Liver (tissue), 3 donors: ENCODE results near the gene CEACAM16.

Experiments
- EGR1 ChIP-seq, 2 donors: IDR thresholded peaks; 2 replicates each; pipeline ENCODE4 v1.6.1; 2016 to 2018; ENCODE audit warnings: antibody characterized with exemption in 2 of 2, low read depth in 2 of 2
- GABPA ChIP-seq, 2 donors: IDR thresholded peaks in 1 of 2; conservative IDR thresholded peaks in 1 of 2; 2 replicates each; pipeline ENCODE4 v1.6.1; 2016; ENCODE audit warnings: antibody characterized with exemption in 2 of 2, mild to moderate bottlenecking in 1 of 2, moderate library complexity in 1 of 2
- RAD21 ChIP-seq, 2 donors: IDR thresholded peaks; 2 replicates each; pipeline ENCODE4 v1.6.1; 2016; ENCODE audit warnings: antibody characterized with exemption in 2 of 2, mild to moderate bottlenecking in 2 of 2
- RXRA ChIP-seq, 2 donors: IDR thresholded peaks; 2 replicates each; pipeline ENCODE4 v1.6.1; 2017 to 2018; ENCODE audit warnings: antibody characterized with exemption in 2 of 2, mild to moderate bottlenecking in 1 of 2
- SP1 ChIP-seq: IDR thresholded peaks from 2 replicates; pipeline ENCODE4 v1.6.1; 2018; ENCODE audit warnings: antibody characterized with exemption, mild to moderate bottlenecking
- TAF1 ChIP-seq: conservative IDR thresholded peaks from 2 replicates; pipeline ENCODE4 v1.6.1; 2016; ENCODE audit warnings: antibody characterized with exemption, mild to moderate bottlenecking
- TF ChIP-seq, protein P1 (sequence below): IDR thresholded peaks from 2 replicates; pipeline ENCODE4 v1.6.1; 2016; ENCODE audit warnings: antibody characterized with exemption
- TF ChIP-seq, protein P2 (sequence below): IDR thresholded peaks from 2 replicates; pipeline ENCODE4 v1.6.1; 2016; ENCODE audit warnings: antibody characterized with exemption, mild to moderate bottlenecking
- TF ChIP-seq, protein P3 (sequence below): fragments of 150-350 bp; IDR thresholded peaks from 2 replicates; pipeline ENCODE4 v1.5.1; 2017; ENCODE audit warnings: improper control_type of control experiment, low read depth, low read length; ENCODE audit not compliant: missing input control
- TF ChIP-seq, protein P4 (sequence below): IDR thresholded peaks from 2 replicates; pipeline ENCODE4 v1.6.1; 2016; ENCODE audit warnings: antibody characterized with exemption
- donor health status: healthy.
- donor health status: healthy.

DNA sequence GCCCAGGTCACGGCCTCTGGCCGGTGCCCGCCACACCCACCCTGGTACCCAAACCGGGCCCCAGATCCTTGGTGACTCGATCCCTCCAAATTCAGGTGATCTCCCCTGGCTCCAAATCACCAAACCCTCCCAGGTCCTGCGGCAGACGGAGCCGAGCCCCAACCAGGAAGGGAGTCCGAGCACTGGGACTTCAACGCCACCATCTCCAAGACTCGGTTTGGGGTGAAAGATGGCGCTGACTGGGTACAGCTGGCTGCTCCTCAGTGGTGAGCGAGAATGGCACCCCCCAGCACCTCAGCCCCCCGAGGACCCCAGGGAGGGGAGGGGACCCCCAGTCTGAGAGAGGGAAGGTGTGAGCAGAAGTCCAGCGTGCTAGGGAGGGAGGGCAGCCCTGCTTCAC lies 2.3 kb downstream of the CEACAM16 start:
- TF ChIP-seq, protein P1, sequence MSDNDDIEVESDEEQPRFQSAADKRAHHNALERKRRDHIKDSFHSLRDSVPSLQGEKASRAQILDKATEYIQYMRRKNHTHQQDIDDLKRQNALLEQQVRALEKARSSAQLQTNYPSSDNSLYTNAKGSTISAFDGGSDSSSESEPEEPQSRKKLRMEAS: no peak
- TF ChIP-seq, protein P2, sequence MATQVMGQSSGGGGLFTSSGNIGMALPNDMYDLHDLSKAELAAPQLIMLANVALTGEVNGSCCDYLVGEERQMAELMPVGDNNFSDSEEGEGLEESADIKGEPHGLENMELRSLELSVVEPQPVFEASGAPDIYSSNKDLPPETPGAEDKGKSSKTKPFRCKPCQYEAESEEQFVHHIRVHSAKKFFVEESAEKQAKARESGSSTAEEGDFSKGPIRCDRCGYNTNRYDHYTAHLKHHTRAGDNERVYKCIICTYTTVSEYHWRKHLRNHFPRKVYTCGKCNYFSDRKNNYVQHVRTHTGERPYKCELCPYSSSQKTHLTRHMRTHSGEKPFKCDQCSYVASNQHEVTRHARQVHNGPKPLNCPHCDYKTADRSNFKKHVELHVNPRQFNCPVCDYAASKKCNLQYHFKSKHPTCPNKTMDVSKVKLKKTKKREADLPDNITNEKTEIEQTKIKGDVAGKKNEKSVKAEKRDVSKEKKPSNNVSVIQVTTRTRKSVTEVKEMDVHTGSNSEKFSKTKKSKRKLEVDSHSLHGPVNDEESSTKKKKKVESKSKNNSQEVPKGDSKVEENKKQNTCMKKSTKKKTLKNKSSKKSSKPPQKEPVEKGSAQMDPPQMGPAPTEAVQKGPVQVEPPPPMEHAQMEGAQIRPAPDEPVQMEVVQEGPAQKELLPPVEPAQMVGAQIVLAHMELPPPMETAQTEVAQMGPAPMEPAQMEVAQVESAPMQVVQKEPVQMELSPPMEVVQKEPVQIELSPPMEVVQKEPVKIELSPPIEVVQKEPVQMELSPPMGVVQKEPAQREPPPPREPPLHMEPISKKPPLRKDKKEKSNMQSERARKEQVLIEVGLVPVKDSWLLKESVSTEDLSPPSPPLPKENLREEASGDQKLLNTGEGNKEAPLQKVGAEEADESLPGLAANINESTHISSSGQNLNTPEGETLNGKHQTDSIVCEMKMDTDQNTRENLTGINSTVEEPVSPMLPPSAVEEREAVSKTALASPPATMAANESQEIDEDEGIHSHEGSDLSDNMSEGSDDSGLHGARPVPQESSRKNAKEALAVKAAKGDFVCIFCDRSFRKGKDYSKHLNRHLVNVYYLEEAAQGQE: no peak
- TF ChIP-seq, protein P3, sequence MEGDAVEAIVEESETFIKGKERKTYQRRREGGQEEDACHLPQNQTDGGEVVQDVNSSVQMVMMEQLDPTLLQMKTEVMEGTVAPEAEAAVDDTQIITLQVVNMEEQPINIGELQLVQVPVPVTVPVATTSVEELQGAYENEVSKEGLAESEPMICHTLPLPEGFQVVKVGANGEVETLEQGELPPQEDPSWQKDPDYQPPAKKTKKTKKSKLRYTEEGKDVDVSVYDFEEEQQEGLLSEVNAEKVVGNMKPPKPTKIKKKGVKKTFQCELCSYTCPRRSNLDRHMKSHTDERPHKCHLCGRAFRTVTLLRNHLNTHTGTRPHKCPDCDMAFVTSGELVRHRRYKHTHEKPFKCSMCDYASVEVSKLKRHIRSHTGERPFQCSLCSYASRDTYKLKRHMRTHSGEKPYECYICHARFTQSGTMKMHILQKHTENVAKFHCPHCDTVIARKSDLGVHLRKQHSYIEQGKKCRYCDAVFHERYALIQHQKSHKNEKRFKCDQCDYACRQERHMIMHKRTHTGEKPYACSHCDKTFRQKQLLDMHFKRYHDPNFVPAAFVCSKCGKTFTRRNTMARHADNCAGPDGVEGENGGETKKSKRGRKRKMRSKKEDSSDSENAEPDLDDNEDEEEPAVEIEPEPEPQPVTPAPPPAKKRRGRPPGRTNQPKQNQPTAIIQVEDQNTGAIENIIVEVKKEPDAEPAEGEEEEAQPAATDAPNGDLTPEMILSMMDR: no peak
- TF ChIP-seq SP1 (no peak), GABPA (IDR thresholded peaks at IDR 0.05 in 1 of 2, conservative IDR thresholded peaks at IDR 0.05 in 1 of 2) (no peak), EGR1 (IDR thresholded peaks at IDR 0.05; ENCODE audit: low read depth in 2 of 2) (no peak), RAD21 (IDR thresholded peaks at IDR 0.05) (no peak), TAF1 (no peak), RXRA (IDR thresholded peaks at IDR 0.05) (no peak)
- TF ChIP-seq, protein P4, sequence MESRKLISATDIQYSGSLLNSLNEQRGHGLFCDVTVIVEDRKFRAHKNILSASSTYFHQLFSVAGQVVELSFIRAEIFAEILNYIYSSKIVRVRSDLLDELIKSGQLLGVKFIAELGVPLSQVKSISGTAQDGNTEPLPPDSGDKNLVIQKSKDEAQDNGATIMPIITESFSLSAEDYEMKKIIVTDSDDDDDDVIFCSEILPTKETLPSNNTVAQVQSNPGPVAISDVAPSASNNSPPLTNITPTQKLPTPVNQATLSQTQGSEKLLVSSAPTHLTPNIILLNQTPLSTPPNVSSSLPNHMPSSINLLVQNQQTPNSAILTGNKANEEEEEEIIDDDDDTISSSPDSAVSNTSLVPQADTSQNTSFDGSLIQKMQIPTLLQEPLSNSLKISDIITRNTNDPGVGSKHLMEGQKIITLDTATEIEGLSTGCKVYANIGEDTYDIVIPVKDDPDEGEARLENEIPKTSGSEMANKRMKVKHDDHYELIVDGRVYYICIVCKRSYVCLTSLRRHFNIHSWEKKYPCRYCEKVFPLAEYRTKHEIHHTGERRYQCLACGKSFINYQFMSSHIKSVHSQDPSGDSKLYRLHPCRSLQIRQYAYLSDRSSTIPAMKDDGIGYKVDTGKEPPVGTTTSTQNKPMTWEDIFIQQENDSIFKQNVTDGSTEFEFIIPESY: no peak
